B cell (primary cell): ENCODE results near the gene C11orf54. TPM values are rescaled to one million over a fixed set of nuclear protein-coding genes. Genes with fewer than 3 reads are reported as not detected.

Experiments
- ATAC-seq: fragments of 200-7000 bp; cut with Tn5 transposase; one replicate; pipeline ENCODE4 v1.10.0; 2021; ENCODE audit warnings: low read depth, mild to moderate bottlenecking, moderate number of reproducible peaks, moderate library complexity
- CTCF ChIA-PET: fragments of 350-600 bp; sonication (Branson Sonifier 250); formaldehyde crosslinking; loops from one replicate; lab custom pipeline; 2021; ENCODE audit warnings: antibody characterized with exemption, inconsistent platforms; lab: Charles Lee
- POLR2A ChIA-PET: fragments of 350-600 bp; sonication (Branson Sonifier 250); formaldehyde crosslinking; loops from one replicate; lab custom pipeline; 2021; ENCODE audit warnings: antibody characterized with exemption; lab: Charles Lee
- DNase-seq: peaks from one replicate; pipeline ENCODE4 v3.0.0; 2013
- H2AFZ ChIP-seq: 2 replicates; pipeline ENCODE4 v1.6.1; 2012; ENCODE audit warnings: mild to moderate bottlenecking, low read depth, low read length; ENCODE audit not compliant: insufficient read depth, poor library complexity, severe bottlenecking
- H3K27ac ChIP-seq, 2 donors: 1 replicate in 1 of 2; 2 replicates in 1 of 2; pipeline ENCODE4 v1.5.1; 2012 to 2013; ENCODE audit warnings: low read length in 2 of 2, mild to moderate bottlenecking in 2 of 2, moderate library complexity in 1 of 2
- H3K27me3 ChIP-seq, 4 experiments: fragments of 200-600 bp in 1 of 4; sonication (generic) in 1 of 4; replicated peaks in 1 of 4; 1 replicate in 2 of 4; 2 replicates in 2 of 4; pipeline versions ENCODE4 v1.6.1 to v1.7.0; 2013 to 2016; ENCODE audit warnings: low read length in 3 of 4, mild to moderate bottlenecking in 2 of 4, mixed read lengths in 1 of 4, moderate library complexity in 1 of 4; ENCODE audit not compliant: insufficient read depth in 4 of 4, control insufficient read depth in 3 of 4; ENCODE audit errors: control extremely low read depth in 1 of 4
- H3K36me3 ChIP-seq, 2 experiments: replicated peaks in 1 of 2; 1 replicate in 1 of 2; 2 replicates in 1 of 2; pipeline versions ENCODE4 v1.6.1 to v1.7.1; 2013; ENCODE audit warnings: low read length in 1 of 2; ENCODE audit not compliant: insufficient read depth in 2 of 2, control insufficient read depth in 1 of 2; ENCODE audit errors: control extremely low read depth in 1 of 2, extremely low read depth in 1 of 2
- H3K4me1 ChIP-seq, 2 donors: fragments of 200-600 bp in 1 of 2; sonication (generic) in 1 of 2; 1 replicate in 1 of 2; 2 replicates in 1 of 2; pipeline versions ENCODE4 v1.5.1 to v1.6.1; 2013 to 2017; ENCODE audit warnings: low read length in 2 of 2; ENCODE audit not compliant: control insufficient read depth in 2 of 2, insufficient read depth in 2 of 2
- H3K4me2 ChIP-seq: replicated peaks from 2 replicates; pipeline ENCODE3; 2012; ENCODE audit warnings: mild to moderate bottlenecking, low read depth, low read length; ENCODE audit not compliant: poor library complexity, severe bottlenecking
- H3K4me3 ChIP-seq, 5 experiments: fragments of 200-600 bp in 1 of 5; sonication (generic) in 1 of 5; 1 replicate in 3 of 5; 2 replicates in 2 of 5; pipeline versions ENCODE4 v1.5.1 to v1.7.0; 2011 to 2016; ENCODE audit warnings: low read length in 4 of 5, mild to moderate bottlenecking in 4 of 5, low read depth in 2 of 5, control low read depth in 1 of 5, moderate library complexity in 1 of 5; ENCODE audit not compliant: insufficient read depth in 1 of 5; ENCODE audit errors: control extremely low read depth in 1 of 5, extremely low read depth in 1 of 5
- H3K79me2 ChIP-seq: fragments of 200-600 bp; sonication (generic); one replicate; pipeline ENCODE4 v1.6.0; 2016; ENCODE audit warnings: low read length; ENCODE audit not compliant: control insufficient read depth, insufficient read depth
- H3K9ac ChIP-seq: fragments of 200-600 bp; sonication (generic); 2 replicates; pipeline ENCODE4 v1.6.1; 2017; ENCODE audit warnings: mild to moderate bottlenecking, low read length, moderate library complexity
- H3K9me3 ChIP-seq, 3 donors: one replicate each; pipeline versions ENCODE4 v1.6.1 to v1.7.1; 2013; ENCODE audit warnings: low read length in 2 of 3; ENCODE audit not compliant: control insufficient read depth in 2 of 3, insufficient read depth in 1 of 3; ENCODE audit errors: control extremely low read depth in 1 of 3
- H4K20me1 ChIP-seq: 2 replicates; pipeline ENCODE4 v1.6.0; 2012; ENCODE audit warnings: mild to moderate bottlenecking, low read length; ENCODE audit not compliant: insufficient read depth, control insufficient read depth, poor library complexity, severe bottlenecking
- H3K27ac Mint-ChIP-seq: one replicate; pipeline ENCODE4 v1.8.0; 2021; ENCODE audit warnings: mixed read lengths
- H3K27me3 Mint-ChIP-seq: one replicate; pipeline ENCODE4 v1.8.0; 2021; ENCODE audit warnings: mixed read lengths
- H3K4me1 Mint-ChIP-seq: one replicate; pipeline ENCODE4 v1.8.0; 2021; ENCODE audit warnings: mixed read lengths
- H3K4me3 Mint-ChIP-seq: one replicate; pipeline ENCODE4 v1.8.0; 2021; ENCODE audit warnings: mixed read lengths
- H3K9me3 Mint-ChIP-seq: one replicate; pipeline ENCODE4 v1.8.0; 2022; ENCODE audit warnings: mixed read lengths; ENCODE audit not compliant: insufficient read depth
- CTCF ChIP-seq: fragments of 200-600 bp; IDR thresholded peaks from one replicate; pipeline ENCODE4 v1.8.0; 2022; ENCODE audit warnings: antibody characterized with exemption, mild to moderate bottlenecking
- EZH2 ChIP-seq: IDR thresholded peaks from 2 replicates; pipeline ENCODE4 v1.6.1; 2012; ENCODE audit warnings: borderline replicate concordance, low read depth, mild to moderate bottlenecking, moderate library complexity, low read length; ENCODE audit not compliant: insufficient read depth, poor library complexity, severe bottlenecking
- WGBS: methylation state at CpG from one replicate; pipeline ENCODE4 v1.1.5; 2013; ENCODE audit warnings: missing lambda C conversion rate; ENCODE audit not compliant: insufficient coverage; 5-methylcytosine and 5-hydroxymethylcytosine counted together
- intact Hi-C: fragments of 100-400 bp; cut with micrococcal nuclease; formaldehyde crosslinking; loops from one replicate; pipeline ENCODE4 v1.10.0; 2022
- polyA plus RNA-seq: library from polyadenylated mRNA; depleted of rRNA; stranded (reverse); fragments of >200 nt; gene quantifications from 2 replicates; pipeline ENCODE4 v1.2.3, GENCODE V29; 2012
- total RNA-seq, 2 donors: library from RNA; stranded (reverse); fragments of 120-200 nt in 1 of 2; gene quantifications; 1 replicate in 1 of 2; 2 replicates in 1 of 2; pipeline versions ENCODE4 v1.2.3 to v1.2.4, GENCODE V29; 2013 to 2022

The C11orf54 gene
- total and polyA plus RNA-seq, 2 donors (not counting 1 experiment from before 2014, with no cell fraction given): 9.2 to 38.9 TPM

- H3K4me2 ChIP-seq: no peak overlapping the region
- intact Hi-C loops: no loop called here
- no peak overlapping the region for H3K9ac ChIP-seq
- 100% methylated on average over 3 of the region's 5 CpGs for WGBS
- CTCF ChIA-PET: no interaction called here
- POLR2A ChIA-PET: no interaction called here
- Mint-ChIP-seq H3K9me3 (no peaks in the 10 kb centered on the region), H3K4me3 (no peak overlapping the region), H3K27ac (no peak overlapping the region), H3K27me3 (no peaks in the 10 kb centered on the region), H3K4me1 (no peaks in the 10 kb centered on the region)
- H3K9me3 ChIP-seq: peaks cover 0 to 5% (median 0%) of the 10 kb centered on the region in 3 donors
- DNase-seq: no peak
- no peaks in the 10 kb centered on the region for H3K27me3 ChIP-seq
- TF ChIP-seq CTCF (no peak), EZH2 (no peak)
- H3K36me3 ChIP-seq: peaks cover 0 to 21% of the 10 kb centered on the region in 2 experiments
- H2AFZ ChIP-seq: no peak overlapping the region
- no peak for ATAC-seq
- no peaks in the 10 kb centered on the region for H4K20me1 ChIP-seq
- no peaks in the 10 kb centered on the region for H3K4me1 ChIP-seq
- no peak overlapping the region for H3K4me3 ChIP-seq
- no peaks in the 10 kb centered on the region for H3K79me2 ChIP-seq
- H3K27ac ChIP-seq: no peak overlapping the region
These were observed 25.0 kb downstream of the C11orf54 start for GRCh38 chr11:93766504-93766903.

GRCh38 chr11:93767018-93767417 is 25.5 kb downstream of the C11orf54 start:
- Mint-ChIP-seq H3K4me1 (no peaks in the 10 kb centered on the region), H3K27me3 (no peaks in the 10 kb centered on the region), H3K4me3 (no peak overlapping the region), H3K27ac (no peak overlapping the region), H3K9me3 (no peaks in the 10 kb centered on the region)
- H3K4me2 ChIP-seq: no peak overlapping the region
- no peak overlapping the region for H3K9ac ChIP-seq
- WGBS: 100% methylated on average over 1 of the region's 3 CpGs
- peaks cover 0 to 21% of the 10 kb centered on the region in 2 experiments for H3K36me3 ChIP-seq
- CTCF ChIA-PET: no interaction called here
- no peaks in the 10 kb centered on the region for H3K79me2 ChIP-seq
- no peaks in the 10 kb centered on the region for H3K27me3 ChIP-seq
- no peaks in the 10 kb centered on the region for H3K4me1 ChIP-seq
- POLR2A ChIA-PET: no interaction called here
- H4K20me1 ChIP-seq: no peaks in the 10 kb centered on the region
- peaks cover 0 to 7% (median 0%) of the 10 kb centered on the region in 3 donors for H3K9me3 ChIP-seq
- DNase-seq: no peak
- ATAC-seq: no peak
- intact Hi-C loops: no loop called here
- no peak overlapping the region for H3K27ac ChIP-seq
- TF ChIP-seq EZH2: no peak
- no peak for TF ChIP-seq CTCF
- no peak overlapping the region for H2AFZ ChIP-seq
- no peak overlapping the region for H3K4me3 ChIP-seq
